Esophagus squamous epithelium (tissue), 5 donors: ENCODE measurements around the gene SMIM41. TPM values are rescaled to one million over a fixed set of nuclear protein-coding genes. Genes with fewer than 3 reads are reported as not detected.

Source experiments
- DNase-seq: peaks from one replicate; lab custom pipeline; 2025; lab: John Stamatoyannopoulos, UW
- H3K27ac ChIP-seq, 4 donors: fragments of 200-600 bp; sonication (generic); one replicate each; pipeline ENCODE4 v1.5.1; 2016 to 2019; ENCODE audit warnings: mild to moderate bottlenecking in 1 of 4
- H3K27me3 ChIP-seq, 4 donors: fragments of 200-600 bp; sonication (generic); 1 replicate in 3 of 4; 2 replicates in 1 of 4; pipeline versions ENCODE4 v1.5.1 to v1.6.0; 2017 to 2021; ENCODE audit warnings: antibody characterized with exemption in 1 of 4
- H3K36me3 ChIP-seq, 3 donors: fragments of 200-600 bp; sonication (generic); one replicate each; pipeline ENCODE4 v1.5.1; 2016 to 2019
- H3K4me1 ChIP-seq, 3 donors: fragments of 200-600 bp; sonication (generic); one replicate each; pipeline ENCODE4 v1.5.1; 2017 to 2019
- H3K4me3 ChIP-seq, 4 donors: fragments of 200-600 bp; sonication (generic); 1 replicate in 3 of 4; 2 replicates in 1 of 4; pipeline ENCODE4 v1.5.1; 2016 to 2019; ENCODE audit warnings: mild to moderate bottlenecking in 2 of 4, moderate library complexity in 1 of 4
- H3K9me3 ChIP-seq, 3 donors: fragments of 200-600 bp; sonication (generic); one replicate each; pipeline ENCODE4 v1.5.1; 2016 to 2019
- CTCF ChIP-seq, 6 experiments: fragments of 450-650 bp in 4 of 6; fragments of 200-600 bp in 2 of 6; sonication (generic) in 2 of 6; IDR thresholded peaks; one replicate each; pipeline ENCODE4 v1.5.1; 2016 to 2019; ENCODE audit warnings: antibody characterized with exemption in 6 of 6, mild to moderate bottlenecking in 4 of 6, moderate library complexity in 4 of 6
- POLR2A ChIP-seq, 4 donors: fragments of 450-650 bp; IDR thresholded peaks; one replicate each; pipeline ENCODE4 v1.6.1; 2017; ENCODE audit warnings: antibody characterized with exemption in 4 of 4, mild to moderate bottlenecking in 4 of 4, moderate library complexity in 3 of 4
- WGBS, 2 donors: methylation state at CpG; one replicate each; pipeline ENCODE4 v1.1.5; 2018; 5-methylcytosine and 5-hydroxymethylcytosine counted together
- intact Hi-C: fragments of 100-400 bp; cut with DNase I; formaldehyde crosslinking; loops from one replicate; pipeline ENCODE4 v1.15.0; 2022
- total RNA-seq, 4 donors: library from RNA; depleted of rRNA; stranded (reverse); fragments of >200 nt; gene quantifications; one replicate each; pipeline ENCODE4 v1.1.0, GENCODE V29; 2016
- donor health status: DM: yes; HTN: yes; CAD: no.

The SMIM41 gene
- total RNA-seq, 4 donors from 2014 or later = 0.50 to 5.7 (median 1.8) TPM; not detected in 1

GRCh38 chr12:52035190-52035589 is 44.3 kb upstream of the SMIM41 start:
- H3K4me3 ChIP-seq = no peak overlapping the region
- H3K27me3 ChIP-seq = peaks cover 0 to 32% (median 0%) of the 10 kb centered on the region in 4 donors
- no peaks in the 10 kb centered on the region for H3K36me3 ChIP-seq
- TF ChIP-seq POLR2A (IDR thresholded peaks at IDR 0.05) (no peak), CTCF (IDR thresholded peaks at IDR 0.05) (no peak)
- peaks cover 12 to 53% (median 26%) of the 10 kb centered on the region in 3 donors for H3K4me1 ChIP-seq
- WGBS, 2 donors = 93 to 100% methylated on average over 4 of the region's 4 CpGs
- DNase-seq = no peak
- peak overlapping the region in 1 of 4 donors; percentile 92 for H3K27ac ChIP-seq
- H3K9me3 ChIP-seq = no peaks in the 10 kb centered on the region
- intact Hi-C loops = no loop called here

DNA sequence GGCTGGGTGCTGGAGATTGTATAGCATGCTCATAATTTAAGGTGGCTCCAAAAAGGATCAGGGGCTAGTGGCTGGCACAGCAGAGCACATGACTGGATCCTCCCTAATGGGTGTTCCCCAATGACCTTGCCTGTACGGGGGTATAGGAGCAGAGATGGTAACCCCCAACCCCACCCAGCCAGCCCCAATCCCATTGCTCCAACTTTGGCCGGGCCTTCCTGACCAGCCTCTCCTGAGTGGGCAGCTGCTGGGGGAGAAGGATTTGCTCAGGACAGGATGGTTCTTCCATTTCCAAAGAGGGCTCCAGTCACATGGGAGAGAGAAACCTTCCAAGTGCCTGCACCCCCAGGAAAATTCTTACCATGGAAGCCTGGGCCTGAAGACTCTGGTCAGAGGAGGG is 43.6 kb upstream of the SMIM41 start:
- Histone ChIP-seq H3K27ac (peak overlapping the region; percentile 56 to 95 (median 89)), H3K4me3 (no peak overlapping the region), H3K4me1 (peaks cover 12 to 53% (median 26%) of the 10 kb centered on the region in 3 donors), H3K36me3 (no peaks in the 10 kb centered on the region), H3K27me3 (peaks cover 0 to 32% (median 0%) of the 10 kb centered on the region in 4 donors), H3K9me3 (no peaks in the 10 kb centered on the region)
- TF ChIP-seq POLR2A (IDR thresholded peaks at IDR 0.05) = no peak
- DNase-seq = no peak
- intact Hi-C loops = no loop called here
- 83% methylated on average over 1 of the region's 2 CpGs; no CpG with 5 or more reads in 1 of the 2 donors for WGBS, 2 donors

- intact Hi-C loops = no loop called here
- Histone ChIP-seq H3K4me3 (peak overlapping the region; percentile 20 to 82 (median 58)), H3K9me3 (no peaks in the 10 kb centered on the region), H3K27ac (peak overlapping the region; percentile 56 to 95 (median 89)), H3K4me1 (peaks cover 12 to 58% (median 28%) of the 10 kb centered on the region in 3 donors), H3K36me3 (no peaks in the 10 kb centered on the region), H3K27me3 (peaks cover 0 to 32% (median 0%) of the 10 kb centered on the region in 4 donors)
- 10 to 12% methylated on average over 4 to 17 of the region's 53 CpGs for WGBS, 2 donors
- peak in 2 of 4 donors; percentile 37 to 80 for TF ChIP-seq POLR2A (IDR thresholded peaks at IDR 0.05)
- no peak for TF ChIP-seq CTCF (IDR thresholded peaks at IDR 0.05)
- no peak for DNase-seq
These were observed 42.8 kb upstream of the SMIM41 start for GRCh38 chr12:52036587-52037171.

GRCh38 chr12:52037248-52037861 is 42.1 kb upstream of the SMIM41 start:
- H3K36me3 ChIP-seq = no peaks in the 10 kb centered on the region
- no peak for TF ChIP-seq CTCF (IDR thresholded peaks at IDR 0.05)
- no peak for TF ChIP-seq POLR2A (IDR thresholded peaks at IDR 0.05)
- H3K9me3 ChIP-seq = no peaks in the 10 kb centered on the region
- H3K27ac ChIP-seq = peak overlapping the region; percentile 75 to 95 (median 86)
- WGBS, 2 donors = 7% methylated on average over 3 of the region's 59 CpGs; no CpG with 5 or more reads in 1 of the 2 donors
- intact Hi-C loops = no loop called here
- H3K27me3 ChIP-seq = peaks cover 0 to 32% (median 0%) of the 10 kb centered on the region in 4 donors
- H3K4me1 ChIP-seq = peaks cover 12 to 58% (median 24%) of the 10 kb centered on the region in 3 donors
- H3K4me3 ChIP-seq = peak overlapping the region; percentile 38 to 82 (median 58)
- no peak for DNase-seq

- Histone ChIP-seq H3K36me3 (no peaks in the 10 kb centered on the region), H3K27ac (peak overlapping the region in 3 of 4 donors; percentile 86 to 95 (median 86)), H3K27me3 (peaks cover 0 to 32% (median 0%) of the 10 kb centered on the region in 4 donors), H3K9me3 (no peaks in the 10 kb centered on the region), H3K4me1 (peaks cover 12 to 58% (median 27%) of the 10 kb centered on the region in 3 donors), H3K4me3 (peak overlapping the region in 1 of 4 donors; percentile 82)
- WGBS, 2 donors = 75 to 83% methylated on average over 6 of the region's 6 CpGs
- TF ChIP-seq POLR2A (IDR thresholded peaks at IDR 0.05) = peak in 1 of 4 donors; percentile 8
- no peak for TF ChIP-seq CTCF (IDR thresholded peaks at IDR 0.05)
- DNase-seq = no peak
- intact Hi-C loops = no loop called here
These were observed 41.1 kb upstream of the SMIM41 start for GRCh38 chr12:52038447-52038846.
